HepG2 (cell line): Measurements from ENCODE around the gene SIN3A. TPM values are rescaled to one million over a fixed set of nuclear protein-coding genes. Genes with fewer than 3 reads are reported as not detected.

Experiments
- AKAP8 ChIP-seq: sonication (generic); formaldehyde crosslinking; IDR thresholded peaks from 2 replicates; pipeline ENCODE4 v1.5.1; 2020; ENCODE audit warnings: mild to moderate bottlenecking, missing genetic modification reagents
- ELF1 ChIP-seq: sonication (generic); formaldehyde crosslinking; IDR thresholded peaks from 2 replicates; pipeline ENCODE4 v1.4.0; 2020; ENCODE audit warnings: missing genetic modification reagents
- HOXA3 ChIP-seq: sonication (generic); formaldehyde crosslinking; IDR thresholded peaks from 2 replicates; pipeline ENCODE4 v1.5.0; 2020; ENCODE audit warnings: missing genetic modification reagents
- KDM2A ChIP-seq: sonication (generic); formaldehyde crosslinking; IDR thresholded peaks from 2 replicates; pipeline ENCODE4 v1.4.0; 2020; ENCODE audit warnings: low read depth, missing genetic modification reagents, borderline replicate concordance
- NR2F2 ChIP-seq: IDR thresholded peaks from 2 replicates; pipeline ENCODE4 v1.6.1; 2012; ENCODE audit warnings: low read depth, inconsistent platforms, borderline replicate concordance
- PAX8 ChIP-seq: sonication (generic); formaldehyde crosslinking; IDR thresholded peaks from 2 replicates; pipeline ENCODE4 v1.8.0; 2022; ENCODE audit warnings: mild to moderate bottlenecking, missing genetic modification reagents, borderline replicate concordance
- POLR2A ChIP-seq, 2 experiments: IDR thresholded peaks; 2 replicates each; pipeline ENCODE4 v1.6.1; 2011; ENCODE audit warnings: low read depth in 2 of 2, low read length in 2 of 2, mild to moderate bottlenecking in 1 of 2, moderate library complexity in 1 of 2; ENCODE audit not compliant: insufficient read depth in 1 of 2
- SOX5 ChIP-seq: IDR thresholded peaks from 2 replicates; pipeline ENCODE4 v1.6.1; 2016; ENCODE audit warnings: borderline replicate concordance
- ZFP90 ChIP-seq: sonication (generic); formaldehyde crosslinking; IDR thresholded peaks from 2 replicates; pipeline ENCODE4 v1.8.0; 2022; ENCODE audit warnings: missing genetic modification reagents, mild to moderate bottlenecking, inconsistent platforms, borderline replicate concordance
- ZNF326 ChIP-seq: sonication (generic); formaldehyde crosslinking; IDR thresholded peaks from 2 replicates; pipeline ENCODE4 v1.4.0; 2020; ENCODE audit warnings: missing genetic modification reagents, borderline replicate concordance
- ZNF543 ChIP-seq: sonication (generic); formaldehyde crosslinking; IDR thresholded peaks from 2 replicates; pipeline ENCODE4 v1.4.0; 2020; ENCODE audit warnings: mild to moderate bottlenecking, missing genetic modification reagents
- ZNF616 ChIP-seq: sonication (generic); formaldehyde crosslinking; IDR thresholded peaks from 2 replicates; pipeline ENCODE4 v1.5.0; 2020; ENCODE audit warnings: low read depth, mild to moderate bottlenecking, missing genetic modification reagents
- polyA plus RNA-seq, 8 experiments: library from polyadenylated mRNA; depleted of rRNA in 3 of 8; stranded (reverse) in 7 of 8; unstranded in 1 of 8; fragments of >200 nt; fragmentation: Illumina TruSeq in 4 of 8; extraction: Trizol in 4 of 8; gene quantifications; 2 replicates each; pipeline versions ENCODE4 v1.2.1 to v1.2.3, GENCODE V29; 2011 to 2016; ENCODE audit warnings: low read depth in 4 of 8, missing spikeins in 1 of 8, mixed read lengths in 1 of 8; ENCODE audit not compliant: insufficient read depth in 1 of 8
- total RNA-seq, 5 experiments: library from RNA; depleted of rRNA; stranded (reverse); fragments of >200 nt; fragmentation: Illumina TruSeq; extraction: Trizol; gene quantifications; 2 replicates each; pipeline ENCODE4 v1.2.3, GENCODE V29; 2016; ENCODE audit warnings: low read depth in 1 of 5
- TF ChIP-seq, protein P1 (sequence below): IDR thresholded peaks from 2 replicates; pipeline ENCODE4 v1.6.1; 2012; ENCODE audit warnings: low read depth, low read length, improper control_type of control experiment
- TF ChIP-seq, protein P2 (sequence below): sonication (generic); formaldehyde crosslinking; IDR thresholded peaks from 2 replicates; pipeline ENCODE4 v1.8.0; 2022; ENCODE audit warnings: missing genetic modification reagents, mild to moderate bottlenecking, borderline replicate concordance
- TF ChIP-seq, protein P3 (sequence below), 2 experiments: sonication (generic) in 1 of 2; formaldehyde crosslinking in 1 of 2; IDR thresholded peaks; 2 replicates each; pipeline versions ENCODE4 v1.4.0 to v1.6.1; 2016 to 2020; ENCODE audit warnings: borderline replicate concordance in 1 of 2, low read depth in 1 of 2, mild to moderate bottlenecking in 1 of 2, missing genetic modification reagents in 1 of 2
- TF ChIP-seq, protein P4 (sequence below): sonication (generic); formaldehyde crosslinking; IDR thresholded peaks from 2 replicates; pipeline ENCODE4; 2020; ENCODE audit warnings: missing genetic modification reagents, mild to moderate bottlenecking, borderline replicate concordance
- TF ChIP-seq, protein P5 (sequence below): IDR thresholded peaks from 2 replicates; pipeline ENCODE4 v1.6.1; 2016; ENCODE audit warnings: low read depth

The SIN3A gene
- total and polyA plus RNA-seq, 2 of the 13 experiments (the other 11 are each of a cell fraction or from before 2014, with no cell fraction given), result 16.1 to 28.1 TPM

DNA sequence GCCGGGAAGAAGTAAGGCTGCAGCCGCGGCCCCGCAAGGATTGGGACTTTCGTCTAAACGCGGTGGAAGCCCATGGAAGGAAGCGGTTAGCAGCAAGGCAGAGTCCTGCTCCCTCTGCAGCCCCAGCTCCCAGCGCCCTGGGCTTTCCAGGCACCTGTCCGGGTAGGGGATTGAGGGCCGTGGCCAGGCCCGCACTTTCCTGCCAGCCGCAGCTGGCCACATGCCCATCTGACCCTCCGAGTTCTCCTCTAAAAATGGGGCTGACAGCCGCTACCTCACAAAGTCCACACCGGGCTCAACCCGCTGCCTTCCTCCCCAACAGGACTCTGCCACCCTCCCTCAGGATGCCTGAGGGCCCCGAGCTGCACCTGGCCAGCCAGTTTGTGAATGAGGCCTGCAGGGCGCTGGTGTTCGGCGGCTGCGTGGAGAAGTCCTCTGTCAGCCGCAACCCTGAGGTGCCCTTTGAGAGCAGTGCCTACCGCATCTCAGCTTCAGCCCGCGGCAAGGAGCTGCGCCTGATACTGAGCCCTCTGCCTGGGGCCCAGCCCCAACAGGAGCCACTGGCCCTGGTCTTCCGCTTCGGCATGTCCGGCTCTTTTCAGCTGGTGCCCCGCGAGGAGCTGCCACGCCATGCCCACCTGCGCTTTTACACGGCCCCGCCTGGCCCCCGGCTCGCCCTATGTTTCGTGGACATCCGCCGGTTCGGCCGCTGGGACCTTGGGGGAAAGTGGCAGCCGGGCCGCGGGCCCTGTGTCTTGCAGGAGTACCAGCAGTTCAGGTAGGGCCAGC is 102.7 kb downstream of the SIN3A start (continued):
- TF ChIP-seq NR2F2 (no peak), ZNF616 (no peak), POLR2A (IDR thresholded peaks at IDR 0.05; ENCODE audit: insufficient read depth in 1 of 2, low read depth in 2 of 2, low read length in 2 of 2) (no peak; a peak in 1 of 4 replicates), ZNF543 (CRISPR knock-in tag) (no peak), PAX8 (CRISPR knock-in tag) (no peak), HOXA3 (CRISPR knock-in tag) (no peak), ELF1 (CRISPR knock-in tag) (no peak), ZFP90 (no peak), ZNF326 (CRISPR knock-in tag) (peak; percentile 16; the same call in 1 of the 2 replicates), KDM2A (CRISPR knock-in tag) (peak; percentile 72; the same call in 1 of the 2 replicates), AKAP8 (CRISPR knock-in tag) (peak; percentile 68; the same call in 1 of the 2 replicates), SOX5 (CRISPR knock-in tag) (no peak)
- TF ChIP-seq, protein P1, sequence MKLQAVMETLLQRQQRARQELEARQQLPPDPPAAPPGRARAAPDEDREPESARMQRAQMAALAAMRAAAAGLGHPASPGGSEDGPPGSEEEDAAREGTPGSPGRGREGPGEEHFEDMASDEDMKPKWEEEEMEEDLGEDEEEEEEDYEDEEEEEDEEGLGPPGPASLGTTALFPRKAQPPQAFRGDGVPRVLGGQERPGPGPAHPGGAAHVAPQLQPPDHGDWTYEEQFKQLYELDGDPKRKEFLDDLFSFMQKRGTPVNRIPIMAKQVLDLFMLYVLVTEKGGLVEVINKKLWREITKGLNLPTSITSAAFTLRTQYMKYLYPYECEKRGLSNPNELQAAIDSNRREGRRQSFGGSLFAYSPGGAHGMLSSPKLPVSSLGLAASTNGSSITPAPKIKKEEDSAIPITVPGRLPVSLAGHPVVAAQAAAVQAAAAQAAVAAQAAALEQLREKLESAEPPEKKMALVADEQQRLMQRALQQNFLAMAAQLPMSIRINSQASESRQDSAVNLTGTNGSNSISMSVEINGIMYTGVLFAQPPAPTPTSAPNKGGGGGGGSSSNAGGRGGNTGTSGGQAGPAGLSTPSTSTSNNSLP, result no peak
- TF ChIP-seq, protein P2, sequence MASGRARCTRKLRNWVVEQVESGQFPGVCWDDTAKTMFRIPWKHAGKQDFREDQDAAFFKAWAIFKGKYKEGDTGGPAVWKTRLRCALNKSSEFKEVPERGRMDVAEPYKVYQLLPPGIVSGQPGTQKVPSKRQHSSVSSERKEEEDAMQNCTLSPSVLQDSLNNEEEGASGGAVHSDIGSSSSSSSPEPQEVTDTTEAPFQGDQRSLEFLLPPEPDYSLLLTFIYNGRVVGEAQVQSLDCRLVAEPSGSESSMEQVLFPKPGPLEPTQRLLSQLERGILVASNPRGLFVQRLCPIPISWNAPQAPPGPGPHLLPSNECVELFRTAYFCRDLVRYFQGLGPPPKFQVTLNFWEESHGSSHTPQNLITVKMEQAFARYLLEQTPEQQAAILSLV (CRISPR knock-in tag), result no peak
- TF ChIP-seq, protein P3, sequence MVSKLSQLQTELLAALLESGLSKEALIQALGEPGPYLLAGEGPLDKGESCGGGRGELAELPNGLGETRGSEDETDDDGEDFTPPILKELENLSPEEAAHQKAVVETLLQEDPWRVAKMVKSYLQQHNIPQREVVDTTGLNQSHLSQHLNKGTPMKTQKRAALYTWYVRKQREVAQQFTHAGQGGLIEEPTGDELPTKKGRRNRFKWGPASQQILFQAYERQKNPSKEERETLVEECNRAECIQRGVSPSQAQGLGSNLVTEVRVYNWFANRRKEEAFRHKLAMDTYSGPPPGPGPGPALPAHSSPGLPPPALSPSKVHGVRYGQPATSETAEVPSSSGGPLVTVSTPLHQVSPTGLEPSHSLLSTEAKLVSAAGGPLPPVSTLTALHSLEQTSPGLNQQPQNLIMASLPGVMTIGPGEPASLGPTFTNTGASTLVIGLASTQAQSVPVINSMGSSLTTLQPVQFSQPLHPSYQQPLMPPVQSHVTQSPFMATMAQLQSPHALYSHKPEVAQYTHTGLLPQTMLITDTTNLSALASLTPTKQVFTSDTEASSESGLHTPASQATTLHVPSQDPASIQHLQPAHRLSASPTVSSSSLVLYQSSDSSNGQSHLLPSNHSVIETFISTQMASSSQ (IDR thresholded peaks at IDR 0.05; ENCODE audit: low read depth), result no peak
- TF ChIP-seq, protein P3 (CRISPR knock-in tag; IDR thresholded peaks at IDR 0.05; ENCODE audit: borderline replicate concordance), result no peak
- TF ChIP-seq, protein P4, sequence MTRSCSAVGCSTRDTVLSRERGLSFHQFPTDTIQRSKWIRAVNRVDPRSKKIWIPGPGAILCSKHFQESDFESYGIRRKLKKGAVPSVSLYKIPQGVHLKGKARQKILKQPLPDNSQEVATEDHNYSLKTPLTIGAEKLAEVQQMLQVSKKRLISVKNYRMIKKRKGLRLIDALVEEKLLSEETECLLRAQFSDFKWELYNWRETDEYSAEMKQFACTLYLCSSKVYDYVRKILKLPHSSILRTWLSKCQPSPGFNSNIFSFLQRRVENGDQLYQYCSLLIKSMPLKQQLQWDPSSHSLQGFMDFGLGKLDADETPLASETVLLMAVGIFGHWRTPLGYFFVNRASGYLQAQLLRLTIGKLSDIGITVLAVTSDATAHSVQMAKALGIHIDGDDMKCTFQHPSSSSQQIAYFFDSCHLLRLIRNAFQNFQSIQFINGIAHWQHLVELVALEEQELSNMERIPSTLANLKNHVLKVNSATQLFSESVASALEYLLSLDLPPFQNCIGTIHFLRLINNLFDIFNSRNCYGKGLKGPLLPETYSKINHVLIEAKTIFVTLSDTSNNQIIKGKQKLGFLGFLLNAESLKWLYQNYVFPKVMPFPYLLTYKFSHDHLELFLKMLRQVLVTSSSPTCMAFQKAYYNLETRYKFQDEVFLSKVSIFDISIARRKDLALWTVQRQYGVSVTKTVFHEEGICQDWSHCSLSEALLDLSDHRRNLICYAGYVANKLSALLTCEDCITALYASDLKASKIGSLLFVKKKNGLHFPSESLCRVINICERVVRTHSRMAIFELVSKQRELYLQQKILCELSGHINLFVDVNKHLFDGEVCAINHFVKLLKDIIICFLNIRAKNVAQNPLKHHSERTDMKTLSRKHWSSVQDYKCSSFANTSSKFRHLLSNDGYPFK (CRISPR knock-in tag), result no peak; the same call in 1 of the 2 replicates
- TF ChIP-seq, protein P5, sequence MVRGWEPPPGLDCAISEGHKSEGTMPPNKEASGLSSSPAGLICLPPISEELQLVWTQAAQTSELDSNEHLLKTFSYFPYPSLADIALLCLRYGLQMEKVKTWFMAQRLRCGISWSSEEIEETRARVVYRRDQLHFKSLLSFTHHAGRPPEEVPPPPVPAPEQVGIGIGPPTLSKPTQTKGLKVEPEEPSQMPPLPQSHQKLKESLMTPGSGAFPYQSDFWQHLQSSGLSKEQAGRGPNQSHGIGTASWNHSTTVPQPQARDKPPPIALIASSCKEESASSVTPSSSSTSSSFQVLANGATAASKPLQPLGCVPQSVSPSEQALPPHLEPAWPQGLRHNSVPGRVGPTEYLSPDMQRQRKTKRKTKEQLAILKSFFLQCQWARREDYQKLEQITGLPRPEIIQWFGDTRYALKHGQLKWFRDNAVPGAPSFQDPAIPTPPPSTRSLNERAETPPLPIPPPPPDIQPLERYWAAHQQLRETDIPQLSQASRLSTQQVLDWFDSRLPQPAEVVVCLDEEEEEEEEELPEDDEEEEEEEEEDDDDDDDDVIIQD, result no peak
